Suprapubic skin (tissue), 4 donors: Measurements from ENCODE around the gene CDH13. TPM values are rescaled to one million over a fixed set of nuclear protein-coding genes. Genes with fewer than 3 reads are reported as not detected.

Experiments used
- DNase-seq, 2 donors: peaks; one replicate each; pipeline ENCODE4 v3.0.0-alpha.2; 2019; ENCODE audit warnings: low spot score in 2 of 2
- H3K27ac ChIP-seq: fragments of 200-600 bp; sonication (generic); one replicate; pipeline ENCODE4 v1.5.1; 2019
- H3K27me3 ChIP-seq: fragments of 200-600 bp; sonication (generic); one replicate; pipeline ENCODE4 v1.5.1; 2019
- H3K36me3 ChIP-seq: fragments of 200-600 bp; sonication (generic); one replicate; pipeline ENCODE4 v1.5.1; 2019
- H3K4me1 ChIP-seq: fragments of 200-600 bp; sonication (generic); one replicate; pipeline ENCODE4 v1.5.1; 2019
- H3K4me3 ChIP-seq: fragments of 200-600 bp; sonication (generic); one replicate; pipeline ENCODE4 v1.5.1; 2019; ENCODE audit warnings: mild to moderate bottlenecking
- H3K9me3 ChIP-seq: fragments of 200-600 bp; sonication (generic); one replicate; pipeline ENCODE4 v1.5.1; 2019
- EP300 ChIP-seq: sonication (generic); formaldehyde crosslinking; IDR thresholded peaks from one replicate; pipeline ENCODE4 v1.6.1; 2017; ENCODE audit warnings: antibody characterized with exemption
- POLR2A ChIP-seq, 2 donors: fragments of 450-650 bp; IDR thresholded peaks; one replicate each; pipeline ENCODE4 v1.6.1; 2017; ENCODE audit warnings: antibody characterized with exemption in 2 of 2, mild to moderate bottlenecking in 2 of 2, moderate library complexity in 2 of 2
- POLR2AphosphoS5 ChIP-seq, 3 donors: sonication (generic); formaldehyde crosslinking; IDR thresholded peaks; one replicate each; pipeline ENCODE4 v1.6.1; 2017; ENCODE audit warnings: antibody characterized with exemption in 3 of 3
- WGBS: methylation state at CpG from one replicate; pipeline ENCODE4 v1.1.5; 2018; 5-methylcytosine and 5-hydroxymethylcytosine counted together
- total RNA-seq, 4 donors: library from RNA; depleted of rRNA; stranded (reverse); fragments of >200 nt; gene quantifications; one replicate each; pipeline ENCODE4 v1.1.0, GENCODE V29; 2016
- TF ChIP-seq, protein P1 (sequence below), 2 donors: fragments of 200-600 bp in 1 of 2; fragments of 450-650 bp in 1 of 2; sonication (generic) in 1 of 2; IDR thresholded peaks; one replicate each; pipeline ENCODE4 v1.5.1; 2016 to 2019; ENCODE audit warnings: antibody characterized with exemption in 2 of 2, mild to moderate bottlenecking in 1 of 2, moderate library complexity in 1 of 2

CDH13 gene
- total RNA-seq, 4 donors from 2014 or later = 90.4 to 176 (median 139) TPM

DNA sequence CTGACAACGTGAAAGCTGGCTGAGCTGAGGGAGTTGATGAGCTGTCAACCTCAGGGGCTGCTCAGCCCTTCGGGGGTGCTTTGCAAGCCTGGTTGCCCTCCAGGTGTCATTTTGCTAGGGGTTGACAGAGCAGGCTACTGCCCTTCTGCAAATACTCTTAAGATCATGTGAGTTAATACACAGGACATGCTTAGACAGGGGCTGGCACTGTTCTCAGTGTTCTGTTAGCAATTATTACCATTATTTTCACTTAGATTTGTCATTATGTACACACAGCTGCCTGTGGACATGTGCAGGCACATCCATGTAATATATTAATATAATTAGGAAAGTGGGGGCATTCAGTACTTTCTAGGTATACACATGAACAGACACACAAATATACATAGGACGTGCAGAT is 626.8 kb downstream of the CDH13 start:
- no peak for DNase-seq
- no peak for TF ChIP-seq POLR2AphosphoS5 (IDR thresholded peaks at IDR 0.05)
- TF ChIP-seq EP300 = no peak
- no peak for TF ChIP-seq POLR2A (IDR thresholded peaks at IDR 0.05)
- TF ChIP-seq, protein P1, sequence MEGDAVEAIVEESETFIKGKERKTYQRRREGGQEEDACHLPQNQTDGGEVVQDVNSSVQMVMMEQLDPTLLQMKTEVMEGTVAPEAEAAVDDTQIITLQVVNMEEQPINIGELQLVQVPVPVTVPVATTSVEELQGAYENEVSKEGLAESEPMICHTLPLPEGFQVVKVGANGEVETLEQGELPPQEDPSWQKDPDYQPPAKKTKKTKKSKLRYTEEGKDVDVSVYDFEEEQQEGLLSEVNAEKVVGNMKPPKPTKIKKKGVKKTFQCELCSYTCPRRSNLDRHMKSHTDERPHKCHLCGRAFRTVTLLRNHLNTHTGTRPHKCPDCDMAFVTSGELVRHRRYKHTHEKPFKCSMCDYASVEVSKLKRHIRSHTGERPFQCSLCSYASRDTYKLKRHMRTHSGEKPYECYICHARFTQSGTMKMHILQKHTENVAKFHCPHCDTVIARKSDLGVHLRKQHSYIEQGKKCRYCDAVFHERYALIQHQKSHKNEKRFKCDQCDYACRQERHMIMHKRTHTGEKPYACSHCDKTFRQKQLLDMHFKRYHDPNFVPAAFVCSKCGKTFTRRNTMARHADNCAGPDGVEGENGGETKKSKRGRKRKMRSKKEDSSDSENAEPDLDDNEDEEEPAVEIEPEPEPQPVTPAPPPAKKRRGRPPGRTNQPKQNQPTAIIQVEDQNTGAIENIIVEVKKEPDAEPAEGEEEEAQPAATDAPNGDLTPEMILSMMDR (IDR thresholded peaks at IDR 0.05) = no peak
- Histone ChIP-seq H3K27ac (no peak overlapping the region), H3K36me3 (no peaks in the 10 kb centered on the region), H3K27me3 (no peaks in the 10 kb centered on the region), H3K9me3 (no peaks in the 10 kb centered on the region), H3K4me1 (no peaks in the 10 kb centered on the region), H3K4me3 (no peak overlapping the region)
- 62% methylated on average over 3 of the region's 3 CpGs for WGBS

DNA sequence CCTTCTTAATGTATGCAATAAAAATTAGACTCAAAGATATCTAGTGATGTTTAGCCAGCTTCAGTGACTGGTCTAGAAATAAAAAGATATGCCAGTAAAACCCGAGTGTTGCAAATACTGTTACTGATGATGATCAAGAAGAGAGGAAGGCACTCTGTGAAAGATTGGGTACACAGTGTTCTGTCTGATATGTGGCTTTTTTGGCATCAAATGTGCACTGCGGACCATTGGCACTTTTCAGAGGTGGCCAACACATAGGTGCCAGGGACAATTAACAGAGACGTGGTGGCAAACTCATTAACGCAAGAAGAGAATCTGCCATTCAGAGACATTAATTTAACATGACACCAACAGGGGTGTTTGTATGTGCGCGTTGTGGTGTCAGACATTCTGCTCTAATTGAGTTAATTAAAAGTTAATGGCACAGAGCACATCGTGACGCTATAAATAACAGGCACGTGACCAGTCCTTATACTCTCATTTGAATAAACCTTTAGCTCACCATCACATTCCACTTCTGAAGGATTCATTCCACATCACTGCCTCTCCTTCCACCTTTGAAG is 631.7 kb downstream of the CDH13 start:
- no peaks in the 10 kb centered on the region for H3K9me3 ChIP-seq
- no peak overlapping the region for H3K27ac ChIP-seq
- H3K27me3 ChIP-seq = no peaks in the 10 kb centered on the region
- no peaks in the 10 kb centered on the region for H3K4me1 ChIP-seq
- TF ChIP-seq POLR2A (IDR thresholded peaks at IDR 0.05) (no peak), POLR2AphosphoS5 (IDR thresholded peaks at IDR 0.05) (no peak), EP300 (no peak)
- TF ChIP-seq, protein P1 (IDR thresholded peaks at IDR 0.05) = no peak
- 92% methylated on average over 9 of the region's 9 CpGs for WGBS
- no peak overlapping the region for H3K4me3 ChIP-seq
- H3K36me3 ChIP-seq = no peaks in the 10 kb centered on the region
- no peak for DNase-seq

GRCh38 chr16:83266848-83267553 is 640.2 kb downstream of the CDH13 start:
- Histone ChIP-seq H3K4me1 (no peaks in the 10 kb centered on the region), H3K4me3 (no peak overlapping the region), H3K27ac (no peak overlapping the region), H3K27me3 (no peaks in the 10 kb centered on the region), H3K36me3 (no peaks in the 10 kb centered on the region), H3K9me3 (no peaks in the 10 kb centered on the region)
- no peak for DNase-seq
- WGBS = 69% methylated on average over 7 of the region's 7 CpGs
- no peak for TF ChIP-seq POLR2A (IDR thresholded peaks at IDR 0.05)
- TF ChIP-seq, protein P1 (IDR thresholded peaks at IDR 0.05) = no peak
- TF ChIP-seq POLR2AphosphoS5 (IDR thresholded peaks at IDR 0.05) = no peak
- TF ChIP-seq EP300 = no peak

DNA sequence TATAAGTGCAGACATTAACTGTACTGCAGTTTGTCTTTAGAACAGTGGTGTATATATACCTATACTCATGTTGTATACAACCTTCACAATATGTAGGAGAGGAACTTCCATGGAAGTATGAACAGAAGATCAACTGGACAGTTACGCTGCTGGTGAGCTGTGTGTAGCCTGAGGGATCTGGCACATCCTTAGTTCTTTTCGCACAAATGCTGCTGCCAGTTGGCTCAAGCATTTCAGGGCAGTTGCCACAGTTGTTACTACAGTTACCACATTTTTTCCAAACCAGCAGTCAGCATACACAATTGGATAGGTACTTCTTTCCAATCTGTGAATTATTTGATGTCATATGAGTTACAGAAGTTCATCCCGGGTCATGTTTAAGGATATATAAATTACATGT is 641.4 kb downstream of the CDH13 start:
- Histone ChIP-seq H3K27me3 (no peaks in the 10 kb centered on the region), H3K36me3 (no peaks in the 10 kb centered on the region), H3K4me1 (no peaks in the 10 kb centered on the region), H3K27ac (no peak overlapping the region), H3K9me3 (no peaks in the 10 kb centered on the region), H3K4me3 (no peak overlapping the region)
- DNase-seq = no peak
- 59% methylated on average over 3 of the region's 3 CpGs for WGBS
- TF ChIP-seq POLR2AphosphoS5 (IDR thresholded peaks at IDR 0.05) (no peak), EP300 (no peak), POLR2A (IDR thresholded peaks at IDR 0.05) (no peak)
- TF ChIP-seq, protein P1 (IDR thresholded peaks at IDR 0.05) = no peak

DNA sequence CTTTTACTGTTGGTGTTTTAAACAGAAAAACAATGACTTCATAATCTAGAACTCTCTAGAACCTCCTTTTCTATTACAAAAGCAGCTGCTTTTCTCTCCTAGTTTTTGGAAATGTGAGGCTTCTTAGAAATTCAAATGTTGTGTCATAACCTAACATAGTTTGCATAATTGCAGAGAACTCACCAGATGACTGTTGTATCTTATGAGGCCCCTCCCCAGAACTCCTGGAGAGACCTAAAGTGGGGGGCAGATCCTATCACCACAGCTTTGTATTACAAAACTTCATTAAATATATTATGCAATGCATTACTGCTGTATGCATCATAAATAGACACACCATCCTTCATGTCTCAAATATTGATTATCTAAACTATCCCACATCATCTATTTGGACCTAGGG is 642.3 kb downstream of the CDH13 start:
- no peak overlapping the region for H3K27ac ChIP-seq
- DNase-seq = no peak
- H3K4me1 ChIP-seq = no peaks in the 10 kb centered on the region
- H3K9me3 ChIP-seq = no peaks in the 10 kb centered on the region
- TF ChIP-seq POLR2A (IDR thresholded peaks at IDR 0.05) (no peak), POLR2AphosphoS5 (IDR thresholded peaks at IDR 0.05) (no peak), EP300 (no peak)
- TF ChIP-seq, protein P1 (IDR thresholded peaks at IDR 0.05) = no peak
- H3K36me3 ChIP-seq = no peaks in the 10 kb centered on the region
- H3K4me3 ChIP-seq = no peak overlapping the region
- no peaks in the 10 kb centered on the region for H3K27me3 ChIP-seq
